HG02938 (cell line): ENCODE measurements around the gene SEMA3F.

Experiments used
- ATAC-seq: cut with Tn5 transposase; IDR thresholded peaks from one replicate; pipeline ENCODE4 v1.9.1; 2021; ENCODE audit warnings: mild to moderate bottlenecking, moderate library complexity; ENCODE audit not compliant: unreplicated experiment

Gene SEMA3F

GRCh38 chr3:50169232-50169832 is 14.2 kb downstream of the SEMA3F start:
- no peak for ATAC-seq

GRCh38 chr3:50169858-50170257 is 14.7 kb downstream of the SEMA3F start:
- ATAC-seq = no peak

- no peak for ATAC-seq
Measured at GRCh38 chr3:50170689-50171088, 15.6 kb downstream of the SEMA3F start.

DNA sequence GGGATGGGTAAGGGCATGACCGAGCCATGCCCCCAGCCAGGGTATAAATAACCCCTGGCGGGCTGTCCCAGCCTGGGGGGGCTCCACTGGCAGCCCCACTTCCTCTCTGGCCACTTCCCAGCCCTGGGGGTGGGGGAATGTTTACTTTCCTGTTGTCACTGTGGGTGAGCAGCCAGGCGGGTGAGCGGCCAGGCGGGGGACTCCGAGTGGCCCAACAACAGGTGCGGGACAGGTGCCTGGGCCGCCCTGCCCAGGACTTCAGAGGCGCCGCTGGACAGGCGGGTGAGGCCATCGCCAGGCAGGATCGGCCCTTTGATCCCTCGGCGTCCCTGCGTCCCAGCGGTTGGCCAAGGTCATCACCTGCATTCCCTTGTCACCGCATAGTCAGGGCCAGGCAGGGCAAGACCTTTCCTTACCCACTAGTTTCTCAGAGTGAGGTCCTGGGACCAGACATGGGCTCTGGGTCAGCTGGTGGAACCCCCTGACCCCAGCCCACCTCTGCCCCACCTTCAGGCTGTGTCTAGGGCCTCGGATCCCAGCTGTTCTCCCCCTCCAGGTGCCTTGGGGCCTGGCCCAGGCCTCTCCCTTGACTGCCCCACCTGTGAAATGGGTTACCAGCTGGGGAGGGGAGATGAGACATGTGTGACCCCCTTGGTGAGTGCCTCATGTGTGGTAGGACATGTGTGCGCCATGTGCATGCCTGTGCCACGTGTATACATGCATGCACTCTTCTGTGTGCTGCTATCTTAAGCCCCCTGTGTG is 16.6 kb downstream of the SEMA3F start:
- no peak for ATAC-seq

GRCh38 chr3:50172626-50173220 is 17.6 kb downstream of the SEMA3F start:
- no peak for ATAC-seq

GRCh38 chr3:50173685-50174516 is 18.8 kb downstream of the SEMA3F start:
- ATAC-seq = no peak

DNA sequence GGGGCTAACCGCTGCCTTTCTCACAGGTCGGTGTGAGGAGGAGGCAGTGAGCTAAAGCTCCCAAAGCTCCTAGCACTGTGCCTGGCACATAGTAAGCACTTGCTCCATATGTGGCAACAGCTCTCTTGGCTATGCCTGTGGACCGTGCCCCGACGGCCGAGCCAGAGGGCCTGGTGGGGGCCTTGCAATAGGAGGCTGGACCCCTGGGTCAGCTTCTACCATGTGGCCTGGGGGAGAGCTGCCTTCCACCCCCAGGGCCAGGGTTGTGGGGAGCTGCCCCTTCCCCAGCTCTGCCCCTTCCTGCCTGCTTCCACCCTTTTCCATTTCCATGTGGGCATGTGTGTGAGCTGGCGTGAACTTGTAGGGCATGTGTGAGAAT is 19.4 kb downstream of the SEMA3F start:
- ATAC-seq = no peak

GRCh38 chr3:50174947-50175524 is 19.9 kb downstream of the SEMA3F start:
- ATAC-seq = no peak

DNA sequence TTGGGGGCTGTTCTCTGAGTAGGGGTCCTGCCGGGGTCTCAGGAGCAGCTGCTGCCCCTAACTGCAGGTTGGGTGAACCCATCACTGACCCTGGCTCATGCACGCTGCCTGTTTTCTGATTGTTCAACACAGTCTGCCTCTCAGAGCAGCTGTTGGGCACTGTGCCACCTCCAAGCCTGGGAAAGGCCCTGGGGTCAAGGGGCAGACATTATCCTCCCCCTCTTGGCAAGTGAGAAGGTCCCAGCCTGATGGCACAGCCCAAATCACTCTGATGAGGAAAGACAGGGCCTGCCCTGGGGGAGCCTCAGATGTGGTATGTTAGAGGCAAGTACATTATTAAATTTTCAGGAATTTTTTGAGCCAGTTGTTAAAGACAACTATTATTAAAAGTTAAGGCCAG is 22.2 kb downstream of the SEMA3F start:
- no peak for ATAC-seq

GRCh38 chr3:50179710-50180109 is 24.6 kb downstream of the SEMA3F start:
- no peak for ATAC-seq

GRCh38 chr3:50181985-50182384 is 26.9 kb downstream of the SEMA3F start:
- ATAC-seq = no peak

DNA sequence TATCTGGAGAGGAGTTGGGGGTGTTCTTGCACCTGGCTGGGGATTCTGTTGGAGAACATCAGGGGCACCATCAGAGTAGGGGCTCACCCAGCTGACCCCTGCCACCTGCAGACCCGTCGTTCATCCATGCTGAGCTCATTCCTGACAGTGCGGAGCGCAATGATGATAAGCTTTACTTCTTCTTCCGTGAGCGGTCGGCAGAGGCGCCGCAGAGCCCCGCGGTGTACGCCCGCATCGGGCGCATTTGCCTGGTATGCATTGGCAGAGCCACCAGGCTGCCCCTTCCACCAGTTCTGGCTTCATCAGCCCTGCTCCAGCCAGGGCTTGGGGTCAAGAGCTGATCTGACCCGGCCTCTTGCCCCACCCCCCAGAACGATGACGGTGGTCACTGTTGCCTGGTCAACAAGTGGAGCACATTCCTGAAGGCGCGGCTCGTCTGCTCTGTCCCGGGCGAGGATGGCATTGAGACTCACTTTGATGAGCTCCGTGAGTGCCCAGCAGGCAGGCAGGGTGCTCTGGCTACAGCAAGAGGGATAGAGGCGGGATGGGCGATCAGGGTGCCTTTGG is 27.5 kb downstream of the SEMA3F start:
- ATAC-seq = no peak

- ATAC-seq = no peak
Measured at GRCh38 chr3:50183755-50184154, 28.6 kb downstream of the SEMA3F start.

- no peak for ATAC-seq
Measured at GRCh38 chr3:50184242-50184978, 29.3 kb downstream of the SEMA3F start.

DNA sequence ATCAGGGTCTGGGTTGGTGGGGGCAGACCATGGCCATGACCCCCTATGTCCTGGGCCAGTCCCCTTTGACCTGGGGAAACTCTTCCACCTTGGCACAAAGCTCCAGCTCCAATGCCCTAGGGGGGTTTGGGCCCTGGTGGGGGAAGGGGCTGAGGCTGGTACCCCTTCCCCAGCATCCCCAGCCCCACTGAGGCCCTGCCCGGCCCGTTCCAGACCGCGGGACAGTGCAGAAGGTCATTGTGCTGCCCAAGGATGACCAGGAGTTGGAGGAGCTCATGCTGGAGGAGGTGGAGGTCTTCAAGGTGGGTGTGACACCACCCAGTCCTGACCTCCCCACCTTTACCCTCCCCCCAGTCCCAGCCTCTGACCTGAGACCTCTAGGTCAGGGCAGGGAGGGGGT is 30.1 kb downstream of the SEMA3F start:
- no peak for ATAC-seq

- no peak for ATAC-seq
Measured at GRCh38 chr3:50186096-50186495, 31.0 kb downstream of the SEMA3F start.

DNA sequence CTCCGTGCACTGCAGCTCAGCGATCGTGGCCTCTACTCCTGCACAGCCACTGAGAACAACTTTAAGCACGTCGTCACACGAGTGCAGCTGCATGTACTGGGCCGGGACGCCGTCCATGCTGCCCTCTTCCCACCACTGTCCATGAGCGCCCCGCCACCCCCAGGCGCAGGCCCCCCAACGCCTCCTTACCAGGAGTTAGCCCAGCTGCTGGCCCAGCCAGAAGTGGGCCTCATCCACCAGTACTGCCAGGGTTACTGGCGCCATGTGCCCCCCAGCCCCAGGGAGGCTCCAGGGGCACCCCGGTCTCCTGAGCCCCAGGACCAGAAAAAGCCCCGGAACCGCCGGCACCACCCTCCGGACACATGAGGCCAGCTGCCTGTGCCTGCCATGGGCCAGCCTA is 32.6 kb downstream of the SEMA3F start:
- no peak for ATAC-seq

- ATAC-seq = no peak
Measured at GRCh38 chr3:50189274-50189673, 34.1 kb downstream of the SEMA3F start.

GRCh38 chr3:50189989-50190388 is 34.9 kb downstream of the SEMA3F start:
- ATAC-seq = no peak
